ENCODE results near the gene MYBPC2. TPM values are rescaled to one million over a fixed set of nuclear protein-coding genes. Genes with fewer than 3 reads are reported as not detected.

MYBPC2 gene
- total and polyA plus RNA-seq, 9 of the 15 experiments (the other 6 are each of a cell fraction or from before 2014, with no cell fraction given) = 0.01 to 0.14 (median 0.04) TPM; not detected in 6

DNA sequence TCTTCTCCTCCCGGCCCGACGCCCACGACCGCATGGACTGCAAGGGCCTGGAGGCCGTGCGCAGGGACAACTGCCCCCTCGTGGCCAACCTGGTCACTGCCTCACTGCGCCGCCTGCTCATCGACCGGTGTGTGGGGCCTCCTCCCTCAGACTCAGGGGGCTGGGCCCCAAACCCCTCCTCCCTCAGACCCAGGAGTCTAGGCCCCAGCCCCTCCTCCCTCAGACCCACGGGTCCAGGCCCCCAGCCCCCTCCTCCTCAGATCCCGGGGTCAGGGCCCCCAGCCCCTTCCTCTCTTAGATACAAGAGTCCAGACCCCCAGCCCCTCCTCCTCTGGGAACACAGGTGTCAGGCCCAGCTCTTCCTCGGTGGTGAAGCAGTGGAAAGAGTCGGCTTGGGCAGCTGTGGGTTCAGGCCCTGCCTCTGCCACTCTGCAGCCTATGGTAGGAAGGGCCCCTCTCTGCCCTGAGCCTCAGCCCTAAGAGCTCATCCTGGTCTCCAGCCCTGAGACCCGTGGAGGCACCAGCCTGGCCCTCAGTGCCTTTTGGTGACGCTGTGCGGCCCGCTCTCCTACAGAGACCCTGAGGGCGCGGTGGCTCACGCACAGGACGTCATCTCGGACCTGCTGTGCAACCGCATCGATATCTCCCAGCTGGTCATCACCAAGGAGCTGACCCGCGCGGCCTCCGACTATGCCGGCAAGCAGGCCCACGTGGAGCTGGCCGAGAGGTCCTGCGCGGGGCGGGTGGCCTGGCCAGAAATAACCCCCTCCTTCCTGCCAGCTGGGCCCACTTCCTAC lies 17.6 kb upstream of the MYBPC2 start (continued):
- TF ChIP-seq ARID3A (IDR thresholded peaks at IDR 0.05; ENCODE audit: borderline replicate concordance, low read depth, low read length) = no peak
- TF ChIP-seq HSF4 (CRISPR knock-in tag; IDR thresholded peaks at IDR 0.05; ENCODE audit: borderline replicate concordance) = no peak
- TF ChIP-seq ZNF140 (CRISPR knock-in tag; IDR thresholded peaks at IDR 0.05) = no peak
- no peak for TF ChIP-seq KLF1 (tag; IDR thresholded peaks at IDR 0.05)
- TF ChIP-seq ZFP91 (CRISPR knock-in tag; IDR thresholded peaks at IDR 0.05) = no peak
- TF ChIP-seq ZKSCAN1 (IDR thresholded peaks at IDR 0.05; ENCODE audit: low read depth, low read length) = 0 out of 2 replicates have a peak, but pooled peaks have one; percentile 26
- no peak for TF ChIP-seq MAFF (IDR thresholded peaks at IDR 0.05; ENCODE audit: low read length)
- TF ChIP-seq MXI1 (IDR thresholded peaks at IDR 0.05; ENCODE audit: low read depth, low read length) = no peak
- TF ChIP-seq, protein P1, sequence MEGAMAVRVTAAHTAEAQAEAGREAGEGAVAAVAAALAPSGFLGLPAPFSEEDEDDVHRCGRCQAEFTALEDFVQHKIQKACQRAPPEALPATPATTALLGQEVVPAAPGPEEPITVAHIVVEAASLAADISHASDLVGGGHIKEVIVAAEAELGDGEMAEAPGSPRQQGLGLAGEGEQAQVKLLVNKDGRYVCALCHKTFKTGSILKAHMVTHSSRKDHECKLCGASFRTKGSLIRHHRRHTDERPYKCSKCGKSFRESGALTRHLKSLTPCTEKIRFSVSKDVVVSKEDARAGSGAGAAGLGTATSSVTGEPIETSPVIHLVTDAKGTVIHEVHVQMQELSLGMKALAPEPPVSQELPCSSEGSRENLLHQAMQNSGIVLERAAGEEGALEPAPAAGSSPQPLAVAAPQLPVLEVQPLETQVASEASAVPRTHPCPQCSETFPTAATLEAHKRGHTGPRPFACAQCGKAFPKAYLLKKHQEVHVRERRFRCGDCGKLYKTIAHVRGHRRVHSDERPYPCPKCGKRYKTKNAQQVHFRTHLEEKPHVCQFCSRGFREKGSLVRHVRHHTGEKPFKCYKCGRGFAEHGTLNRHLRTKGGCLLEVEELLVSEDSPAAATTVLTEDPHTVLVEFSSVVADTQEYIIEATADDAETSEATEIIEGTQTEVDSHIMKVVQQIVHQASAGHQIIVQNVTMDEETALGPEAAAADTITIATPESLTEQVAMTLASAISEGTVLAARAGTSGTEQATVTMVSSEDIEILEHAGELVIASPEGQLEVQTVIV (CRISPR knock-in tag; IDR thresholded peaks at IDR 0.05; ENCODE audit: borderline replicate concordance) = no peak
- TF ChIP-seq JUNB (CRISPR knock-in tag; conservative IDR thresholded peaks at IDR 0.05) = no peak
- no peak for TF ChIP-seq RUNX1 (IDR thresholded peaks at IDR 0.05; ENCODE audit: low read depth)
- no peak for TF ChIP-seq TFE3 (CRISPR knock-in tag; IDR thresholded peaks at IDR 0.05)
- TF ChIP-seq POLR3A (IDR thresholded peaks at IDR 0.05; ENCODE audit: borderline replicate concordance, extremely low read depth, insufficient read depth, insufficient read length) = no peak
- no peak for TF ChIP-seq TARDBP (IDR thresholded peaks at IDR 0.05)
- no peak for TF ChIP-seq STAT5A (IDR thresholded peaks at IDR 0.05; ENCODE audit: borderline replicate concordance, low read length)
- TF ChIP-seq GTF3C2 (IDR thresholded peaks at IDR 0.05; ENCODE audit: borderline replicate concordance, extremely low read depth, insufficient read length) = no peak

Data from K562 (cell line).